GM23248 (cell line): Measurements from ENCODE around the gene CR1L. TPM values are rescaled to one million over a fixed set of nuclear protein-coding genes. Genes with fewer than 3 reads are reported as not detected.
"Not testable (repeated sequence)": the region's sequence is repeated elsewhere in the genome, so short reads cannot be mapped to it uniquely, and the experiment has no call there.

Source experiments
- DNase-seq: peaks from one replicate; pipeline ENCODE4 v3.0.0-alpha.2; 2015
- H2AFZ ChIP-seq: fragments of 200-600 bp; sonication (generic); 2 replicates; pipeline ENCODE4 v1.6.1; 2016; ENCODE audit warnings: antibody characterized with exemption
- H3F3A ChIP-seq: fragments of 200-600 bp; sonication (generic); 2 replicates; pipeline ENCODE4 v1.6.1; 2016; ENCODE audit warnings: mild to moderate bottlenecking, antibody characterized with exemption, mixed run types; ENCODE audit not compliant: insufficient read depth
- H3K27ac ChIP-seq: fragments of 200-600 bp; sonication (generic); 2 replicates; pipeline ENCODE4 v1.5.1; 2016; ENCODE audit warnings: mild to moderate bottlenecking
- H3K27me3 ChIP-seq: fragments of 200-600 bp; sonication (generic); replicated peaks from 2 replicates; pipeline ENCODE4 v1.6.1; 2016; ENCODE audit warnings: mild to moderate bottlenecking; ENCODE audit not compliant: insufficient read depth
- H3K36me3 ChIP-seq: fragments of 200-600 bp; sonication (generic); 2 replicates; pipeline ENCODE4 v1.6.1; 2016; ENCODE audit warnings: low read depth, mild to moderate bottlenecking
- H3K4me1 ChIP-seq: fragments of 200-600 bp; sonication (generic); 2 replicates; pipeline ENCODE4 v1.6.1; 2016; ENCODE audit warnings: mild to moderate bottlenecking; ENCODE audit not compliant: insufficient read depth
- H3K4me2 ChIP-seq: fragments of 200-600 bp; sonication (generic); one replicate; pipeline ENCODE4 v1.6.1; 2016; ENCODE audit warnings: mild to moderate bottlenecking; ENCODE audit not compliant: unreplicated experiment
- H3K4me3 ChIP-seq: fragments of 200-600 bp; sonication (generic); 2 replicates; pipeline ENCODE4 v1.5.1; 2016; ENCODE audit warnings: mild to moderate bottlenecking
- H3K79me2 ChIP-seq: fragments of 200-600 bp; sonication (generic); 2 replicates; pipeline ENCODE4 v1.6.1; 2016; ENCODE audit warnings: mild to moderate bottlenecking; ENCODE audit not compliant: insufficient read depth
- H3K9ac ChIP-seq: fragments of 200-600 bp; sonication (generic); 2 replicates; pipeline ENCODE4 v1.6.1; 2016; ENCODE audit warnings: mild to moderate bottlenecking
- H3K9me2 ChIP-seq: fragments of 200-600 bp; sonication (generic); 2 replicates; pipeline ENCODE4 v1.6.1; 2016; ENCODE audit warnings: mixed run types, mild to moderate bottlenecking, moderate library complexity; ENCODE audit not compliant: insufficient read depth
- H3K9me3 ChIP-seq: fragments of 200-600 bp; sonication (generic); one replicate; pipeline ENCODE4 v1.6.1; 2017; ENCODE audit warnings: low read depth
- H4K20me1 ChIP-seq: fragments of 200-600 bp; sonication (generic); 2 replicates; pipeline ENCODE4 v1.6.0; 2016; ENCODE audit not compliant: insufficient read depth
- EZH2 ChIP-seq: fragments of 200-600 bp; sonication (generic); IDR thresholded peaks from 2 replicates; pipeline ENCODE4 v1.6.1; 2018; ENCODE audit warnings: antibody characterized with exemption, mild to moderate bottlenecking; ENCODE audit not compliant: insufficient read depth, poor library complexity, severe bottlenecking
- EZH2phosphoT487 ChIP-seq: fragments of 200-600 bp; sonication (generic); IDR thresholded peaks from 2 replicates; pipeline ENCODE4 v1.6.1; 2018; ENCODE audit warnings: antibody characterized with exemption, moderate library complexity, mild to moderate bottlenecking, low read depth; ENCODE audit not compliant: insufficient read depth
- WGBS, 2 experiments: methylation state at CpG; one replicate each; pipeline ENCODE4 v1.1.6; 2015 to 2017; ENCODE audit warnings: low lambda C conversion rate in 2 of 2, low coverage in 1 of 2; ENCODE audit errors: missing lambda C conversion rate in 2 of 2; 5-methylcytosine and 5-hydroxymethylcytosine counted together
- in situ Hi-C: fragments of 300-500 bp; cut with MboI; formaldehyde crosslinking; loops from 2 replicates; pipeline ENCODE4 v1.15.0; 2020
- polyA plus RNA-seq: library from polyadenylated mRNA; unstranded; fragments of >200 nt; fragmentation: Nextera tagmentation; extraction: Ambion mirVana; gene quantifications from 2 replicates; pipeline ENCODE4 v1.2.1, GENCODE V29; 2016
- total RNA-seq: library from RNA; depleted of rRNA; stranded (reverse); fragments of >200 nt; shearing (Covaris generic); gene quantifications from 2 replicates; pipeline ENCODE4 v1.2.3, GENCODE V29; 2014

CR1L gene
- total and polyA plus RNA-seq, 2 experiments from 2014 or later: not detected

GRCh38 chr1:207750631-207751305, 105.8 kb downstream of the CR1L start:
- DNase-seq: peak; percentile 16
- Histone ChIP-seq H2AFZ (peak overlapping the region; percentile 91), H3K9me3 (no peaks in the 10 kb centered on the region), H3K27ac (peak overlapping the region; percentile 74), H3K4me2 (peak overlapping the region; percentile 70), H4K20me1 (0 out of 2 replicates have a peak, but pooled peaks cover 6% of the 10 kb centered on the region), H3K27me3 (no peaks in the 10 kb centered on the region), H3K4me1 (peaks cover 27% of the 10 kb centered on the region), H3K4me3 (peak overlapping the region; percentile 95), H3K9me2 (no peaks in the 10 kb centered on the region), H3K36me3 (no peaks in the 10 kb centered on the region), H3K79me2 (peaks cover 36% of the 10 kb centered on the region), H3K9ac (peak overlapping the region; percentile 80), H3F3A (peaks cover 6% of the 10 kb centered on the region; the same call in 1 of the 2 replicates)
- TF ChIP-seq EZH2phosphoT487 (no peak), EZH2 (no peak)
- 70 to 76% methylated on average over 5 of the region's 5 CpGs for WGBS, 2 experiments
- in situ Hi-C loops: no loop called here

- Histone ChIP-seq H3K27ac (peak overlapping the region; percentile 74), H3K4me3 (peak overlapping the region; percentile 95), H3K79me2 (peaks cover 43% of the 10 kb centered on the region), H3K4me1 (peaks cover 22% of the 10 kb centered on the region), H2AFZ (peak overlapping the region; percentile 91), H3K4me2 (peak overlapping the region; percentile 70), H3K9ac (peak overlapping the region; percentile 80)
- H3F3A ChIP-seq, H3K9me2 ChIP-seq, H3K27me3 ChIP-seq, H3K36me3 ChIP-seq, in situ Hi-C loops, H3K9me3 ChIP-seq, H4K20me1 ChIP-seq: not testable (repeated sequence)
- DNase-seq: peak; percentile 15
- WGBS, 2 experiments: 1 to 3% methylated on average over 7 of the region's 7 CpGs
Measured at GRCh38 chr1:207751463-207751789, 106.5 kb downstream of the CR1L start.

- peaks cover 48% of the 10 kb centered on the region for H3K79me2 ChIP-seq
Measured at GRCh38 chr1:207751790-207752455, 107.0 kb downstream of the CR1L start, which contains the start of gene CD46. Gene CD46, plus strand, starts transcription at chr1:207752054. Its CDS starts 159 bp downstream, at chr1:207752213.

DNA sequence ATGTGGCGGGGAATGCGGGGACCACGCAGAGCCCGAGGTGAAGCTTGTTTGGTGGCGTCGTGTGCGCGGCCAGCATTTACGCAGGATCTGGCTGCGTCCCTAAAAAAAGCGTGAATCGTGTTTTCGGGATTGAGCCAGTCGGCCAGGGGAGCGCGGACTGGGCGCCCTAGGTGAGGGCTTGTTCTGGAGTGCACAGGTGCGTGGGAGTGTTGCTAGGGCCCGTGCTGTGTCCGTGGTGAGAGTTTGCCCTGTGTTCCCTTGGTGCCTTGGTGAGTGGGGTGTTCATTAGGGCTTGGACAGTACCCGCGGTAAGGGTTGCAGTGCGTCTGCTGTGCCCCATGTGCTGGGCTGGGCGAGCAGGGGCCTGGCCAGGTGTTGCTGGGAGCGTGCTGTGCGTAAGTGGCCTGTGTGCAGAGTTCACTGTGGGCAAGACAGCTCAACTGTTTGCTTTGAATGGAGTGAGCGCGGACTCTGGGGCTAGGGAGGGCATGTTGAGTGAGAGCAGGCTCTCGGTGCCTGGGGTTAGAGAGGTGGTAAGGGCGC, 107.6 kb downstream of the CR1L start:
- peaks cover 54% of the 10 kb centered on the region for H3K79me2 ChIP-seq
- peak overlapping the region; percentile 95 for H3K4me3 ChIP-seq
- peak overlapping the region; percentile 74 for H3K27ac ChIP-seq
- H3K9me2 ChIP-seq: no peaks in the 10 kb centered on the region
- H3K36me3 ChIP-seq: no peaks in the 10 kb centered on the region
- 0 out of 2 replicates have a peak, but pooled peaks cover 6% of the 10 kb centered on the region for H4K20me1 ChIP-seq
- no peaks in the 10 kb centered on the region for H3K27me3 ChIP-seq
- H3F3A ChIP-seq: no peaks in the 10 kb centered on the region
- 2% methylated on average over 29 to 30 of the region's 30 CpGs for WGBS, 2 experiments
- H3K4me2 ChIP-seq: peak overlapping the region; percentile 89
- TF ChIP-seq EZH2phosphoT487 (no peak), EZH2 (no peak)
- H2AFZ ChIP-seq: peak overlapping the region; percentile 91
- in situ Hi-C loops: no loop called here
- H3K4me1 ChIP-seq: peaks cover 22% of the 10 kb centered on the region
- no peaks in the 10 kb centered on the region for H3K9me3 ChIP-seq
- H3K9ac ChIP-seq: peak overlapping the region; percentile 80
- DNase-seq: peak; percentile 49

More at GRCh38 chr1:207751790-207752455, 107.0 kb downstream of the CR1L start, which contains the start of gene CD46:
- in situ Hi-C loops: no loop called here
- peaks cover 22% of the 10 kb centered on the region for H3K4me1 ChIP-seq
- no peaks in the 10 kb centered on the region for H3F3A ChIP-seq
- H3K27ac ChIP-seq: peak within 1 kb of the TSS; percentile 74
- no peaks in the 10 kb centered on the region for H3K9me2 ChIP-seq
- no peaks in the 10 kb centered on the region for H3K9me3 ChIP-seq
- H3K36me3 ChIP-seq: no peaks in the 10 kb centered on the region
- H3K27me3 ChIP-seq: no peaks in the 10 kb centered on the region
- H3K4me2 ChIP-seq: peak within 1 kb of the TSS; percentile 89
- peak within 1 kb of the TSS; percentile 80 for H3K9ac ChIP-seq
- TF ChIP-seq EZH2phosphoT487: no peak
- TF ChIP-seq EZH2: no peak
- WGBS, 2 experiments: 0 to 1% methylated on average over 38 to 45 of the region's 55 CpGs
- H2AFZ ChIP-seq: peak within 1 kb of the TSS; percentile 91
- H3K4me3 ChIP-seq: peak within 1 kb of the TSS; percentile 95
- peak; percentile 97 for DNase-seq
- 0 out of 2 replicates have a peak, but pooled peaks cover 6% of the 10 kb centered on the region for H4K20me1 ChIP-seq
